Fibroblast of skin of abdomen (primary cell): ENCODE results near the gene PIP5KL1.

ENCODE experiments used
- DNase-seq: peaks from one replicate; pipeline ENCODE4 v3.0.0-alpha.2; 2013

Gene PIP5KL1

DNA sequence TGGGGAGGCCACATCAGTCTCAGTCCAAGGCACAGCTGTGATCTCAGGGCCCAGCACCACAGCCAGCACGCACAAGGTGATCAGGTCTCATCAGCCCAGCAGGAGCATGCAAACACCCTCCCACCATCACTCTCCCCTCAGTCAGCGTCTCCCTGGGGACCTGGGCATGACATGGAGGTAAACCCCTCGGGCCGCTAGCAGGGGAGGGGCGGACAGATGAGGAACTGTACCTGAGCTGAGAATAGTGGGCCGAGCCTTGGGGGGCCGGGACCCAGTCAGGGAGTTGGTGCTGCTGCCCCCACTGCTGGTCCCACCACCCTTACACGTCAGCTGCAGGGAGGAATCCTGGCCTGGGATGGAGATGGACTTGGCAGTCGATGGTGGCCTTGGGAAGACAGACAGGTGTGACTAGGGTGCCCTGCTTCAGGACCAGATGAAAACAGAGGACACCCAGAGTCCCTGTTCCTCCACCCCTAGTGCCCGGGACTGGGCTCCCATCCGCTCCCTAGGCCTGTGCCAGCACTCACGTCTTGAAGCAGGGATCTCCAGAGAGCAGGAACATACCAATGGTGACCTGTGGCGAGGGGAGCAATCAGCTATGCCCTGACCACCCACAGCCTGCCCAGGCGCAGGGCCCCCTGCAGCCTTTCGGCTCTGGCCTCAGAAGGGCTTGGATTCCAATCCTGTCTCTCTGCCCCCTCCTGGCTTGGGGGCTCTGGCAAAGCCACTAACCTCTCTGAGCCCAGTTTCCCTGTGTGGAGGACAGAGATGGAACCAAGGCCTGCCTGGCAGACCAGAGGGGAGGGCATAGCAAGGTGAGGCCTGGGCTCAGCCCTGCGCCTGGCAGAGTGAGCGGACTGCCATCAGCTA is 17.5 kb upstream of the PIP5KL1 start:
- no peak for DNase-seq

GRCh38 chr9:127946728-127947127 is 16.2 kb upstream of the PIP5KL1 start:
- DNase-seq = no peak

GRCh38 chr9:127945942-127946341 is 15.4 kb upstream of the PIP5KL1 start:
- DNase-seq = no peak

- no peak for DNase-seq
Measured at GRCh38 chr9:127945338-127945737, 14.8 kb upstream of the PIP5KL1 start.

DNA sequence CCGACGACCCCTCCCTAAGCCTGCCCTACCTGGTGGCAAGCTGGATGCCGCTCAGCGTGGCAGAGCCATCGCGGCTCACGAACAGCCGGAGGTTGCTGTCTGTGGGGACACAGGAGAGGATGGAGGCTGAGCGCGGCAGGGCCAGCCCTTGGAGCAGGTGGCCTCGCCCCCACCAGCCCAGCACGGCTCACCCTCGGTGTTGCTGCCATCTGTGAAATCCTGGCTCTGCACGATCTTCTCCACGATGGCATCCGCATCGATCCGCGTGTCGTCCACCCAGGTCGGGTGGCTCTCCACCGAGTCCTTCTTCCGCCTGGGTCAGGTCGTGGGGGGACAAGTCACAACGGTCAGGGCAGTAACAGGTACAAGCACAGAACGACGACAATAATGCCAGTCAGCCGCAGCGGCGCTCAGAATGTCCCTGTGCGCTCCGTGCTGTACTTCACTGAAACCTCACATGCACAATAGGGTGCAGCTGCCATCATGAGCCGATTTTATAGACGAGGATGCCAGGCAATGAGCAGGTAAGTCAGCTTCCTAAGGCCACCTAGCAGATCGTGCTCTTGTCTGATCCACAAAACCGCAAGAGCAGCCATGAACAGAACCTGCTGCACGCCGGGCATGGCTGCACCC is 14.1 kb upstream of the PIP5KL1 start:
- no peak for DNase-seq

DNA sequence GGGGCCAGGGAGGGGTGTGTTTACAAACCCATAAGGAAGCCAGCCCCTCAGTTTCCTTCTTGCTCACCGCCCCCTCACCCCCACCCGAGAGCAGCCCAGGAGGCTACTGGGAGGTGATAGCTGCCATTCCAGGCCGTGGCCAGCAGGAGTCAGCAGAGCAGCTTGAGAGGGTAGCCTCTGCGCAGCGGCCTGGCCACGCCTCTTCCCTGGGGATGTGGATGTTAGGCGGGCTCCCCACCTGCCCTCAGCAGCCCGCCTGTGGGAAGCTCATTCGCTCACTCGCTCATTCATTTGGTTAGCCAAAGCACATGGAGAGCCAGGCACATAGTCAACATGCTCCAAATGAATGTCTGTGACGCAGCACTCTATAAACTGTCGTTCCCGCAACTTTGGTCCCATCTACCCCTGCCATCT is 13.2 kb upstream of the PIP5KL1 start:
- peak; percentile 71 for DNase-seq

GRCh38 chr9:127943011-127943662 is 12.6 kb upstream of the PIP5KL1 start:
- DNase-seq = no peak

GRCh38 chr9:127942216-127943010 is 11.8 kb upstream of the PIP5KL1 start:
- DNase-seq = peak; percentile 54

DNA sequence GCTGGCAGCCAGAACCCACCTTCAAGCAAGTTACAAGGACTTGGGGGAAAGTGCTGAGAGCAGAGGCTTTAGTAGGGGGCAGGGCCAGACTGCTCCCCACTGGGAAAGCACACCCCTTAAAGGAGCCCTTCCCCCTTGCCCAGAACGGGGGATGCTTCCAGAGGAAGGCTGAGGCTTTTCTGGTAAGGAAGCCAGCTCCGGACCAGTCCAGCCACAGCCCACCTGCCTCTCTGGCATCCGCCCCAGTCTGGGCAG is 11.3 kb upstream of the PIP5KL1 start:
- DNase-seq = no peak

DNA sequence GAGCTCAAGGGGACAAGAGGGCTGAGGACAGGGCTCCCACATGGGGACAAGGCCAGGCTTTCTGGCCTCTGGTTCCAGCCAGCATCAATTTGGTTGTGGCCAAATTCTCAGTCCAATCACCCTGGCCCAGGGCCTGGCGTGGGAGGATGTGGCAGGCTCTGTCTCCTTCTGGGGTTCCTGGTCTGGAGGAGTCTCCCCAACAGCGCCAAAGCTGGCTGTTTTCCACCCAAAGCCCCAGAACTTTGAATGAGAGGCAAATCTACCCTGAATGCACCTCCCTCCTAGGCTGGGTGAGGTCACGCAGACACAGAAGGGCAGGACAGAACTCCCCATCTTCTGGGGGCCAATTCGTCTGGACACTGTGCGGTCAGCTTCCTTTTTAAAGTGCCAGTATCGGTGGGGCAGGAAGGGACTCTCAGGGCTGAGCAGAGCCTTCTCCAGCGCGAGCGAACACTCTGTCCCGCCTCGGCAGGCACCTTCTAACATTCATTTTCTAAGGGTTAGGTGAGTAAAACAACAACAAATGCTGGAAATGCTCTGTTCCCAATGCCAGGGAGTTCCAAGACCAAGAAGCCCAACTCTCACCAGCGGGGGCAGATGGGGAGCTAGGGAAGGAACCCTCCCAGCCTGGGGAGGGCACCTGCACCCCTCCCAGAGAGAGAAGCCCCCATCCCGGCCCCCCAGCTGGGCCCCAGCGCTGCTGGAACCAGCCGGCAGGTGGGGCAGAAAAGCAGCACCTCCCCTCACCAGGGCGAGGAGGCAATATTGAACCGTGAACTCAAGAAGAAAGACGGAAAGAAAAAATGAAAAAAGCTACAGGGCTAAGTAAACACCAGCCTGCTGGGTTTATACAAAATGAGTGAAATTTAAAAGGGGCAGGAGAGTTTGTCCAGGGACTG is 10.7 kb upstream of the PIP5KL1 start:
- no peak for DNase-seq

GRCh38 chr9:127940593-127940992 is 10.0 kb upstream of the PIP5KL1 start:
- DNase-seq = no peak

- DNase-seq = no peak
Measured at GRCh38 chr9:127938298-127938690, 7.7 kb upstream of the PIP5KL1 start.

DNA sequence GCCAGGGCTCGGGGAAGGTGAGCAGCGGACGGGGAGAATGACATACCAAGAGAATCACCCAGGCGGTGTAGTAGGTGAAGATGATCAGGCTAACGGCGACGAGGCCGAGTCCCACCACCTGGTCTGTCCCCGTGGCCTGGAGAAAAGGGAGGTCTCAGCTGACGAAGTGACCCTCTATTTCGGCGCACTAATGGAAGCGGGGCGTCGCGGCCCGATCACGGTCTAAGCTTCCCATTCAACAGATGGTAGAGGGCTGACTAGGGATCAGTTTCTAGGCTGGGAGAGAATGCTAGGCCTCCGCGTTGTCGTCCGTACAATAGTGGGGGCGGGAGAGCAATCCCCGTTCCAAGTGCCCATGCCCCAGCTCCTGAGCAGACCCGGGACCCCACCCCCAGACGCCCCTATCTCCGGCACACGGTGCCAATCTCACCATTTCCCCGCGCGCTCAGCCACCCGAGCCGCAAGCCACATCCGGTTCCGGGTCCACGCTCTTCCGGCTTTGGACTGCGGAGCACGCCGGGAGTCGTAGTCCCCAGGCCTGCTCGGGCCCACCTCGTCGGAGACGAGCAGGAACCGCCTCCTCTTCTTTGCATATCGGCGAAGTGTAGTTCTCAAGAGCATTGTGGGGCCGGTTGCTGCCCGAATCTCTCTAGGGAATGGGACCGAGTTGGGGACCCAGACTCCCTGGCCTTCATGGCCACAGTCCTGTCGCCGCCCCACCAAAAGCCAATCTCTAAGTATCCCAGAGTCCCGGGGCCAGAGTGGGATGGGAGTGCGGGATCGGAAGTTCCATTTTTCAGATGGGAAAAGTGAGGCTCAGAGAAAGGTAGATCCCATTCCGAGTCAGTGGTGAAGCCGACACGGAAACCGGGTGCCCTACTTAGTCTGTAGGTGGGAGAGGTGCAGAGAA is 7.1 kb upstream of the PIP5KL1 start, which contains the start of gene DPM2:
Gene DPM2 (minus strand): TSS at position 467 of the 910 bp plus-strand sequence. CDS start 34 bp downstream, at position 433.
- peak; percentile 86 for DNase-seq

DNA sequence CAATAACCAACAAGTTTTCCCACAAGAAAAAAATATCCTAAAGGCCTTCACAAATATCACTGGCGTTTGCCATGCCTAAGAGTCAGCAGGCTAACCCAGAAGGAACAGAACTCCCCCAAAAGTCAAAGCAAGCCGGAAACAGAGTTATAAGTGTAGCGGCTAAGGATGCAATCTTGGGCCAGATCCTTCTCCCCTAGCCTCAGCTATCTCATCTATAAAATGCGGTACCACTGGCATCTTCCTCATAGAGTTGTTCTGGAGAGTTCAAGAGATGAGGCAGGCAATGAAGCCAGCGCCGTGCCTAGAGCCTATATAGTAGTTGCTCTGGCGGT is 6.4 kb upstream of the PIP5KL1 start:
- no peak for DNase-seq

DNA sequence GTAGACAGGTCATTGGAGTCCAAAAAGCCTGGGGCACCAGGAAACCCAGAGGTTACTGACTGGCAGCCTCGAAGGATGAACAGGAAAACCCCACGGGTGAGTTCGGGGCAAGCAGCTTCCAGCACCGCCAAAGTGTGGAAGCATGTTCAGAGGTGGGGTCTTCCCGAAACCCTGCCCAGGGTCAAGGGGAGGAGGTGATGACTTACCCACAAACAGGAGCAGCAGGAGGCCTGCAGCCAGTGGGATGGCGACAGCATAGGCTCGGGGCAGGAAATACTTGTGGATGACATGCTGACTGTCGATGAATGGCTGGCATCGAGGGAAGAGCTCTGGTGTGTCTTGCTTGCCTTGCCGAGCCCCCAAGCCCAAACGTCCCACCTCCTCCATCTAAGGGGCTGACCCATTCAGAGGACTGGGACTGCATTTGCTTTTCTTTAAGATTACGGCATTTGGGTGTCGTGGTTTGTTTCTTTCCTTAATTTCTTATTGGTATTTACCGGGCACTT is 5.8 kb upstream of the PIP5KL1 start:
- no peak for DNase-seq

DNA sequence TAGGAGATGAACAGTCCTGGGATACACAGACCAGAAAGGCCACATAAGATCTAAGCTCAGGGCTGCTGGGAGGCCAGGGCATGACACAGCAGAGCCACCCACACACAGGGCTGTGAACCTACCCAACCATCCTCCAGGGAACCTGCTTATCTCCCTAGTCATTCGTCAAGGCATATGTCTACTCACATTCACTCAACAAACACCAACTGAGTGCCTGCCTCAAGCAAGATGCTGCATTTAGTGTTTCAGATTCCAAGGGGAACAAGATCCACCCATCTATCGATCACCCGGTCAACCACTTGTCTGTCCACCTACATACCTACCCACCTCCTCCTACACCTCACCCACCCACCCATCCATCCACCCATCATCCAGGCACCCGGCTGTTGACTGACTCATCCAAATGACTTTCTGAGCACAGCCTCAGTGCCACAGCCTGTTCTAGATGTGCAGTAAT is 5.2 kb upstream of the PIP5KL1 start:
- no peak for DNase-seq

- no peak for DNase-seq
Measured at GRCh38 chr9:127934986-127935385, 4.4 kb upstream of the PIP5KL1 start.

GRCh38 chr9:127934248-127934647 is 3.7 kb upstream of the PIP5KL1 start:
- DNase-seq = no peak

DNA sequence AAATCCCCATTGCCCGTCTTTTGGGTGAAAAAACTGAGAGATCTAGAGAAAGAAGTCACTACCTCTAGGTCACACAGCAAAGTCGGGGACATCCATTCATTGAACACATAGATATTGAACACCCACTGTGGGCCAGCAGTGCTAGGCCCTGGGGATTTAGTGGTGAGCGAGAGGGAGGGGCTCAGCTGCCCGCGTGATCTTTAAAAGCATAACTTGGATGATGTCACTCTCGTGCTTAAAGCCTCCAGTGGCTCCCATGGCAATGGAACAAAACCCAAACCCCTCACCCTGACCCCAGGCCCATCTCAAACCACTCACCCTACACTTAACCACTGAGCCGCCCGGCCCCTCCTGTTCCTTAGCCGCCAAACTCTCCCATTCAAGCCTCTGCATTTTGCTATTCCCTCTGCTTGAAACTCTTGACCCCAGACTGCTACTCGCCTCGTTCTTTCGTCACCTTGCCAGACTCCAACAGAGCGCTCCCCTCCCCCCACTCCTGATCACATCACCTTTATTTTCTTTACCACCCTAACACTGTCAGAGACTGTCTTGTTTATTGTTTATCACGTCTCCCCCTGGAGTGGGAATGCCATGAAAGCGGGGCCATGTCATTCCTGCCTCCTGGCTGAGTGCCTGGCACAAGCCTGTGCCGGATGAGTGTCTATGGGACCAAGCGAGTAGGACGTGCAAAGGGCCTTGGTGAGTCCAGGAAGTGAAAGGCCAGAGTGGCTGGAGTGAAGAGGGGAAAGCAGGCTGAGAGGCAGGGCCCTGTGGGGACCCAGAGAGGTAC is 710 bp upstream of the PIP5KL1 start:
- DNase-seq = peak; percentile 52

DNA sequence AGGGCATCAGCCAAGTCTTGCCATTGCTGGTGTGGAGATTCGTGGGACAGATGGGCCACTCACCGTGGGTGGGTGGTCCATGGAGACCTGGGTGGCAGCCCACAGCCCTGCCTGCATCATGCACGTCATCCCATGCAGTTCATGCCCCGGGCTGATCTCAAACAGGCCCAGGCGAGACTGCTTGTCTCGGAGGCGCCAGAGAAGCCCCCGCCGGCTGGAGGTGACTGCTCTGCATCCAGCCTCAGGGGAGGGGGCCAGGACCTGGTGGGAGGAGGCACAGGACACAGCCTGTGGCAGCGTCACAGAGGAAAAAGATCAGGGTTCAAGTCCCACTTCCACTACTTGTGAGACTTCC is 975 bp downstream of the PIP5KL1 start:
- no peak for DNase-seq
